Activated B cell treated with CpG ODN at 0.5 μM for 24 hours (primary cell): Measurements from ENCODE around the gene MATN1. TPM values are rescaled to one million over a fixed set of nuclear protein-coding genes. Genes with fewer than 3 reads are reported as not detected.

Experiments used
- ATAC-seq: fragments of 200-7000 bp; cut with Tn5 transposase; one replicate; pipeline ENCODE4 v1.10.0; 2021; ENCODE audit warnings: low read depth, mild to moderate bottlenecking, moderate library complexity
- CTCF ChIA-PET: fragments of 350-600 bp; sonication (Branson Sonifier 250); formaldehyde crosslinking; loops from one replicate; lab custom pipeline; 2021; ENCODE audit warnings: antibody characterized with exemption; lab: Charles Lee
- POLR2A ChIA-PET: fragments of 350-600 bp; sonication (Branson Sonifier 250); formaldehyde crosslinking; loops from one replicate; lab custom pipeline; 2021; ENCODE audit warnings: antibody characterized with exemption; lab: Charles Lee
- DNase-seq: peaks from one replicate; pipeline ENCODE4 v3.0.0; 2022
- H3K27ac Mint-ChIP-seq: one replicate; pipeline ENCODE4 v1.8.0; 2020; ENCODE audit warnings: mixed read lengths
- H3K27me3 Mint-ChIP-seq: one replicate; pipeline ENCODE4 v1.8.0; 2021; ENCODE audit warnings: mixed read lengths
- H3K36me3 Mint-ChIP-seq: one replicate; pipeline ENCODE4 v1.8.0; 2021; ENCODE audit warnings: low read depth, mixed read lengths
- H3K4me1 Mint-ChIP-seq: one replicate; pipeline ENCODE4 v1.8.0; 2021; ENCODE audit warnings: mixed read lengths
- H3K4me3 Mint-ChIP-seq: one replicate; pipeline ENCODE4 v1.8.0; 2020; ENCODE audit warnings: mild to moderate bottlenecking, mixed read lengths
- H3K9me3 Mint-ChIP-seq: one replicate; pipeline ENCODE4 v1.8.0; 2020; ENCODE audit warnings: mixed read lengths
- intact Hi-C: fragments of 100-400 bp; cut with micrococcal nuclease; formaldehyde crosslinking; loops from one replicate; pipeline ENCODE4 v1.15.1; 2024
- total RNA-seq: library from RNA; stranded (reverse); gene quantifications from 2 replicates; pipeline ENCODE4 v1.2.3, GENCODE V29; 2022
- TF ChIP-seq, protein P1 (sequence below): fragments of 200-600 bp; IDR thresholded peaks from one replicate; pipeline ENCODE4 v1.8.0; 2022; ENCODE audit warnings: antibody characterized with exemption, mild to moderate bottlenecking

The MATN1 gene, protein sequence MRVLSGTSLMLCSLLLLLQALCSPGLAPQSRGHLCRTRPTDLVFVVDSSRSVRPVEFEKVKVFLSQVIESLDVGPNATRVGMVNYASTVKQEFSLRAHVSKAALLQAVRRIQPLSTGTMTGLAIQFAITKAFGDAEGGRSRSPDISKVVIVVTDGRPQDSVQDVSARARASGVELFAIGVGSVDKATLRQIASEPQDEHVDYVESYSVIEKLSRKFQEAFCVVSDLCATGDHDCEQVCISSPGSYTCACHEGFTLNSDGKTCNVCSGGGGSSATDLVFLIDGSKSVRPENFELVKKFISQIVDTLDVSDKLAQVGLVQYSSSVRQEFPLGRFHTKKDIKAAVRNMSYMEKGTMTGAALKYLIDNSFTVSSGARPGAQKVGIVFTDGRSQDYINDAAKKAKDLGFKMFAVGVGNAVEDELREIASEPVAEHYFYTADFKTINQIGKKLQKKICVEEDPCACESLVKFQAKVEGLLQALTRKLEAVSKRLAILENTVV
- total RNA-seq, result 0.93 and 1.2 TPM in 2 replicates

DNA sequence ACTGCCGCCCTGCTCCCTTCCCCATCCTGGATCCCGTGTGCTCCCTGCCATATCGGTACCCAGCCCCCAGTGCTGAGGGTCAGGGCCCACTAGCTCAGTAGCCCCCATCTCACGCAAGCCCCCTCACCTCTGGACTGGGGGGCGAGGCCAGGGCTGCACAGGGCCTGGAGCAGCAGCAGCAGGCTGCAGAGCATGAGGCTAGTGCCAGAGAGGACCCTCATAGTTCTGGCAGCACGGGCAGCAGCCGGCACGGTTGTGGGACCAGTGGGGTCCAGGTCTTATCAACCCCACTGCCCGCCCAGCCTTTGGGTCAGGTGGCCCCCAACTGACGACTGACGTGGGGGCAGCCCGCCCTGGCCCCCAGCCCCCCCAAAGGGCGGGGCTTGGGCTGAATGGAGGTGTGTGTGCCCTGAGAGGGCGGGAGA is at the start of gene MATN1:
TSS of gene MATN1 (minus strand) at position 255 of the 425 bp plus-strand sequence. CDS start at position 221, 34 bp downstream.
- TF ChIP-seq, protein P1, sequence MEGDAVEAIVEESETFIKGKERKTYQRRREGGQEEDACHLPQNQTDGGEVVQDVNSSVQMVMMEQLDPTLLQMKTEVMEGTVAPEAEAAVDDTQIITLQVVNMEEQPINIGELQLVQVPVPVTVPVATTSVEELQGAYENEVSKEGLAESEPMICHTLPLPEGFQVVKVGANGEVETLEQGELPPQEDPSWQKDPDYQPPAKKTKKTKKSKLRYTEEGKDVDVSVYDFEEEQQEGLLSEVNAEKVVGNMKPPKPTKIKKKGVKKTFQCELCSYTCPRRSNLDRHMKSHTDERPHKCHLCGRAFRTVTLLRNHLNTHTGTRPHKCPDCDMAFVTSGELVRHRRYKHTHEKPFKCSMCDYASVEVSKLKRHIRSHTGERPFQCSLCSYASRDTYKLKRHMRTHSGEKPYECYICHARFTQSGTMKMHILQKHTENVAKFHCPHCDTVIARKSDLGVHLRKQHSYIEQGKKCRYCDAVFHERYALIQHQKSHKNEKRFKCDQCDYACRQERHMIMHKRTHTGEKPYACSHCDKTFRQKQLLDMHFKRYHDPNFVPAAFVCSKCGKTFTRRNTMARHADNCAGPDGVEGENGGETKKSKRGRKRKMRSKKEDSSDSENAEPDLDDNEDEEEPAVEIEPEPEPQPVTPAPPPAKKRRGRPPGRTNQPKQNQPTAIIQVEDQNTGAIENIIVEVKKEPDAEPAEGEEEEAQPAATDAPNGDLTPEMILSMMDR, result no peak
- ChIA-PET POLR2A (interaction anchor here (1.4 to 17.2 kb wide), 2 partner anchors 9 to 29 kb away, joined by 3 to 662 read pairs; partner anchors contain the start of gene LAPTM5), CTCF (interaction anchor here (5.5 kb wide), 1 partner anchor 57 kb away, joined by 48 read pairs; no protein-coding TSS in a partner anchor)
- Mint-ChIP-seq H3K4me1 (peaks cover 51% of the 10 kb centered on the region), H3K9me3 (no peaks in the 10 kb centered on the region), H3K27me3 (no peaks in the 10 kb centered on the region), H3K4me3 (no peak within 1 kb of the TSS), H3K36me3 (peaks cover 56% of the 10 kb centered on the region), H3K27ac (peak within 1 kb of the TSS; percentile 7)
- intact Hi-C loops, result loop anchor here (10.0 kb wide), 1 partner anchor 821 kb away; no protein-coding TSS in a partner anchor
- no peak for ATAC-seq
- DNase-seq, result no peak

DNA sequence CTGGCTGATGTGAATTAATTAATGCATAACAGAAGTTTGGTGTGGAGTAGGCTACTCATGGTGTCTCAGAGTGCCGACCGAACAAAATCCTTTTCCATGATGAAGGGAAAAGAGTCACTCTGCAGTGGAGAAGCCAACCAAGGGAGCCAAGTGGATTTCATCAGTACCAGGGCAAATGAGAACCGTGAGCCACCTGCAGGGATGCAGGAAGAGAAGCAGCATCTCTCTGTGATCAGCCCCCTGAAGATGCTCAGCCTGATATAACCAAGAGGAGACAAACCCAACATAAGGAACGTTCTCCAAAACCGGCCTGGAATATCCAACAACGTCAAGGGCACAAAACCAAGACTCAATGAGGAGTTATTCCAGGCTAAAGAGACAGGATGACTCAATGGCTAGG is 47.6 kb upstream of the MATN1 start:
- DNase-seq (no peak), ATAC-seq (no peak)
- Mint-ChIP-seq H3K27ac (no peak overlapping the region), H3K9me3 (no peaks in the 10 kb centered on the region), H3K36me3 (no peaks in the 10 kb centered on the region), H3K4me3 (no peak overlapping the region), H3K27me3 (no peaks in the 10 kb centered on the region), H3K4me1 (peaks cover 17% of the 10 kb centered on the region)
- CTCF ChIA-PET, result no interaction called here
- TF ChIP-seq, protein P1, result no peak
- intact Hi-C loops, result loop anchor here (10.0 kb wide), 1 partner anchor 1536 kb away; the partner anchor contains the start of genes MECR and PTPRU
- POLR2A ChIA-PET, result interaction anchor here (1.4 kb wide), 1 partner anchor 39 kb away, joined by 4 read pairs; no protein-coding TSS in a partner anchor

DNA sequence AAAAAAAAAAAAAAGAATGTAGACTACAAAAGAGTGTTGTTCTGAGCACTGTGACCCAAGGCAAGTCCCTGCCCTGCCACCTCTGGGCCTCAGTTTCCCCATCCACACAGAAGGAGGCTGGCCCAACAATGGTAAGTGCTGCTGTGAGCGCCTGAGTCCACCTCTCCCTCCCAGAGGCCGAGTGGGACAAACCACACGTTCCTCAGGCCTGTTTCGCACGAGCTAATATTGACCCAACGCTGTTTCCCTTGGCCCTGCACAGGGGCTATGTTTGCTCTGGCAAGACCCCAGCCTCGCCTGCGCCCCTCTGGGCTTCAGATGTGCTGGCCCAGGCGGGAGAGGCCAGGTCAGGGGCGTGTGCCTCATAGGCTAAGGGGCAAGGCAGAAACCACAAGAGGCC is 46.8 kb upstream of the MATN1 start:
- TF ChIP-seq, protein P1, result no peak
- no peaks in the 10 kb centered on the region for H3K36me3 Mint-ChIP-seq
- DNase-seq (no peak), ATAC-seq (no peak)
- H3K27ac Mint-ChIP-seq, result no peak overlapping the region
- H3K27me3 Mint-ChIP-seq, result no peaks in the 10 kb centered on the region
- intact Hi-C loops, result loop anchor here (10.0 kb wide), 1 partner anchor 1535 kb away; the partner anchor contains the start of genes MECR and PTPRU
- no peaks in the 10 kb centered on the region for H3K9me3 Mint-ChIP-seq
- ChIA-PET POLR2A (interaction anchor here (1.0 kb wide), 1 partner anchor 16 kb away, joined by 4 read pairs; no protein-coding TSS in a partner anchor), CTCF (no interaction called here)
- peaks cover 21% of the 10 kb centered on the region for H3K4me1 Mint-ChIP-seq
- H3K4me3 Mint-ChIP-seq, result no peak overlapping the region

DNA sequence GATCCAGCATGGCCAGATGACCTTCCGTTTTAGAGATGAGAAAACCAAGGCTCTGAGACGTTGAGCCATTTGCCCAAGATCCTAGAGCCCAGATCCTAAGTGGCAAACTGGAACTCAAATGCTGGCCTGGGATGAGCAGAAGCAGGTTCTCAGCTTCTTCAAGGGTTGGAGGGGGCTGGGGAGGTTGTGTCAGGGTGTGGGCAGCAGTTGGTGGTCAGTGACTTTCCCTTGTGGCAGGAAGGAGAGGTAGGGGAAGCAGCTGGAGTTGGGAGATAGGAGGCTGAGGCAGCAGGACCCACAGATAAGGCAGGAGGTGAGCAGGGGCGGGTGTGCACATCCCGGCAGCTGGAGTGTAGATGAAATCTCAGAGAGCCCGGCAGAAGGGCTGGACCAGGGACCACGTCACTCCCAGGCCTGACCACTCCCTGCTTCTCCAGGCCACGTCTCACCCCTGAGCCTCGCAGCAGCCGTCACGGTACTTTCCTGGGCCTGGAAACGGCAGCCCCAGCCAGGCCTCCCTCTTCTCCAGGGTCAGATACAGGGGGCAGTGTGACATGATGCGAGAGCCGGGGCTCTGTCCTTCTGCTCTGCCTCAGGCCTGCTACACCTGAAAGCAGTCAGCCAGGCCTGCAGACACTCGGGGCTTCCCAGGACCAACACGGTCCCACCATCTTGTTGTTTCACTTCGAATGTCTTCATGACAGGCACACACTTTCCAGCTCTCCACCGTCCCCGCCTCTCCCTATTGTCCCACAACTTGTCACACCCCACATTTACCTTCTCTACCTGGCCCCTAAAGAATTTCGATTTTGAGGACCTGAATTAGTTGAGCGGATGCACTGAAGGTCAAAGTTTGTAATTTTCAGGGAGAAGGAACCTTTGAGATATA is 45.7 kb upstream of the MATN1 start:
- Mint-ChIP-seq H3K4me3 (no peak overlapping the region), H3K4me1 (peaks cover 28% of the 10 kb centered on the region), H3K27ac (no peak overlapping the region), H3K36me3 (no peaks in the 10 kb centered on the region), H3K9me3 (no peaks in the 10 kb centered on the region), H3K27me3 (no peaks in the 10 kb centered on the region)
- ChIA-PET CTCF (interaction anchor here (1.0 to 1.8 kb wide), 3 partner anchors 9 to 14 kb away, joined by 4 to 8 read pairs (median 6); no protein-coding TSS in a partner anchor), POLR2A (interaction anchor here (0.7 to 1.4 kb wide), 4 partner anchors 10 to 37 kb away, joined by 3 to 6 read pairs (median 4); no protein-coding TSS in a partner anchor)
- TF ChIP-seq, protein P1, result no peak
- intact Hi-C loops, result no loop called here
- DNase-seq (no peak), ATAC-seq (no peak)
